T-cell (primary cell): Measurements from ENCODE around the gene ARMCX2. TPM values are rescaled to one million over a fixed set of nuclear protein-coding genes. Genes with fewer than 3 reads are reported as not detected.
"Not testable (repeated sequence)": the region's sequence is repeated elsewhere in the genome, so short reads cannot be mapped to it uniquely, and the experiment has no call there.

Experiments used
- ATAC-seq, 4 experiments: fragments of 200-7000 bp in 3 of 4; fragments of 150-1000 bp in 1 of 4; cut with Tn5 transposase; replicated peaks in 1 of 4; 1 replicate in 3 of 4; 2 replicates in 1 of 4; pipeline ENCODE4 v1.10.0; 2021; ENCODE audit warnings: moderate library complexity in 3 of 4, mild to moderate bottlenecking in 2 of 4, moderate number of reproducible peaks in 1 of 4
- CTCF ChIA-PET, 2 donors: fragments of 300-600 bp; sonication (Branson Sonifier 250); formaldehyde crosslinking; loops; one replicate each; lab custom pipeline; 2022; ENCODE audit warnings: antibody characterized with exemption in 2 of 2; lab: Charles Lee
- POLR2A ChIA-PET, 2 donors: fragments of 300-600 bp; sonication (Branson Sonifier 250); formaldehyde crosslinking; loops; one replicate each; lab custom pipeline; 2022; ENCODE audit warnings: antibody characterized with exemption in 2 of 2; lab: Charles Lee
- DNase-seq, 35 experiments: peaks; one replicate each; pipeline versions ENCODE4 v3.0.0 to v3.0.0-alpha.2; 2013 to 2023
- H3K27ac ChIP-seq: one replicate; pipeline ENCODE4 v1.5.1; 2013; ENCODE audit warnings: low read length
- H3K27me3 ChIP-seq, 2 experiments: replicated peaks in 1 of 2; 1 replicate in 1 of 2; 2 replicates in 1 of 2; pipeline versions ENCODE4 v1.6.1 to v1.7.0; 2013; ENCODE audit warnings: low read length in 1 of 2, mixed read lengths in 1 of 2; ENCODE audit not compliant: control insufficient read depth in 2 of 2, insufficient read depth in 2 of 2; ENCODE audit errors: extremely low read depth in 1 of 2
- H3K36me3 ChIP-seq, 2 donors: 1 replicate in 1 of 2; 2 replicates in 1 of 2; pipeline versions ENCODE4 v1.6.1 to v1.7.0; 2013; ENCODE audit warnings: low read length in 1 of 2; ENCODE audit not compliant: control insufficient read depth in 2 of 2, insufficient read depth in 1 of 2; ENCODE audit errors: extremely low read depth in 1 of 2
- H3K4me1 ChIP-seq, 2 experiments: 1 replicate in 1 of 2; 2 replicates in 1 of 2; pipeline versions ENCODE4 v1.6.1 to v1.7.0; 2013; ENCODE audit warnings: low read length in 2 of 2, mixed read lengths in 1 of 2; ENCODE audit not compliant: insufficient read depth in 2 of 2, control insufficient read depth in 1 of 2; ENCODE audit errors: extremely low read depth in 1 of 2
- H3K4me3 ChIP-seq, 2 donors: 1 replicate in 1 of 2; 2 replicates in 1 of 2; pipeline versions ENCODE4 v1.5.1 to v1.7.0; 2013; ENCODE audit warnings: mild to moderate bottlenecking in 2 of 2, low read length in 1 of 2, moderate library complexity in 1 of 2; ENCODE audit not compliant: control insufficient read depth in 1 of 2; ENCODE audit errors: extremely low read depth in 1 of 2
- H3K9me3 ChIP-seq: 2 replicates; pipeline ENCODE4 v1.7.0; 2013
- H3K27ac Mint-ChIP-seq, 2 donors: one replicate each; pipeline ENCODE4 v1.8.0; 2020 to 2021; ENCODE audit warnings: mild to moderate bottlenecking in 2 of 2, mixed read lengths in 2 of 2
- H3K27me3 Mint-ChIP-seq, 2 donors: one replicate each; pipeline ENCODE4 v1.8.0; 2021 to 2022; ENCODE audit warnings: mixed read lengths in 2 of 2
- H3K36me3 Mint-ChIP-seq: one replicate; pipeline ENCODE4 v1.8.0; 2021; ENCODE audit warnings: mixed read lengths
- H3K4me1 Mint-ChIP-seq, 3 donors: one replicate each; pipeline ENCODE4 v1.8.0; 2020 to 2022; ENCODE audit warnings: mixed read lengths in 3 of 3, mild to moderate bottlenecking in 1 of 3
- H3K4me3 Mint-ChIP-seq, 3 donors: one replicate each; pipeline ENCODE4 v1.8.0; 2020 to 2022; ENCODE audit warnings: mild to moderate bottlenecking in 3 of 3, mixed read lengths in 3 of 3, moderate library complexity in 3 of 3
- H3K9me3 Mint-ChIP-seq, 3 donors: one replicate each; pipeline ENCODE4 v1.8.0; 2020 to 2022; ENCODE audit warnings: mixed read lengths in 3 of 3
- WGBS: methylation state at CpG from one replicate; pipeline ENCODE4 v1.1.5; 2013; ENCODE audit warnings: missing lambda C conversion rate; ENCODE audit not compliant: insufficient coverage; 5-methylcytosine and 5-hydroxymethylcytosine counted together
- total RNA-seq, 35 experiments: library from RNA in 6 of 35; stranded (reverse) in 6 of 35; fragments of 120-200 nt in 1 of 35; gene quantifications; one replicate each; pipeline versions ENCODE4 v1.2.1 to v1.2.4 and lab custom pipeline; 2013 to 2026

ARMCX2 gene
- total RNA-seq, 5 donors from 2014 or later (not counting 1 experiment from before 2014, with no cell fraction given) = 2.9 to 8.9 (median 6.6) TPM

DNA sequence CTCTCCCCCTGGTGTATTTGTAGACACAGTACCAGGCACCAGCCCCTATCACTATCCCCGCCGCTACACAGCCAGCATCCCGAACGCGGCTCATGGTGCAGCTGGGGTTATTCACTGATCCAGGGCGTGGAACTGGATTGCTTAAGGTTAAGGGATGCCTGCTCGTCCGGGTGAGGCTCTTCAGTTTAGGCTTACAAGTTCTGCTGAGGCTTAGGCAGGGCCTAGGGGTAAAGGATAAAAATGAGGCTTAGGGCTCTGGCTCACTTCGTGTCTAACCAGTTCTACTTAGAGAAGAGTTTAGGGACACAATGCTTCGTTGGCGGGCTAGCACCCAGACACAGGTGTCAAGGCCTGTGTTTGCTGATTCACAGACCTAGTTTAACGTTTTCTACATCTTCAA lies 2.2 kb downstream of the ARMCX2 start:
- Histone ChIP-seq H3K27ac (no peak overlapping the region), H3K4me3 (no peak overlapping the region), H3K4me1 (peaks cover 0 to 13% of the 10 kb centered on the region in 2 experiments), H3K27me3 (peaks cover 0 to 5% of the 10 kb centered on the region in 2 experiments), H3K9me3 (no peaks in the 10 kb centered on the region), H3K36me3 (no peaks in the 10 kb centered on the region)
- Mint-ChIP-seq H3K4me3 (peak overlapping the region in 2 of 3 donors; percentile 21 to 84), H3K4me1 (peaks cover 10 to 28% (median 19%) of the 10 kb centered on the region in 3 donors), H3K9me3 (no peaks in the 10 kb centered on the region), H3K27ac (no peak overlapping the region), H3K36me3 (no peaks in the 10 kb centered on the region), H3K27me3 (peaks cover 3 to 10% of the 10 kb centered on the region in 2 donors)
- ChIA-PET CTCF (no interaction called here), POLR2A (no interaction called here)
- DNase-seq = no peak
- 97% methylated on average over 6 of the region's 12 CpGs for WGBS
- no peak for ATAC-seq

DNA sequence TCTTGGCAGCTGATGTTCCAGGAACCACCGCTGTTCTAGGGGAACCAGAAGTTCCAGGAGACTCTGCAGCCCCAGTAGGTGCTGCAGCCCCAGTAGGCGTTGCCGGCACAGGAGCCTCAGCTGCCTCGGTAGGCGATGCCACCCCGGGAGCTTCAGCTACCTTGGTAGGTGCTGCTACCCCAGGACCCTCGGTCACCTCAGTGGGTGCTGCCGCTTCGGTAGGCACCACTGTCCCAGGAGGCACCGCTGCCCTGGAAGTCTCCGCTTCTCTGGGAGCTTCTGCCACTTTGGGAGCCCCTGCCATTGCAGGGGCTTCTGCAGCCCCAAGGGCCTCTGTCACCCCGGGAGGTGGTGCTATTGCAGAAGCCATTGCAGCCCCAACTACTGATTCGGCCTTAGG lies 2.8 kb downstream of the ARMCX2 start:
- peaks cover 0 to 13% of the 10 kb centered on the region in 2 experiments for H3K4me1 ChIP-seq
- H3K27ac ChIP-seq = no peak overlapping the region
- no peaks in the 10 kb centered on the region for H3K9me3 ChIP-seq
- H3K4me3 ChIP-seq = no peak overlapping the region
- Mint-ChIP-seq H3K36me3 (no peaks in the 10 kb centered on the region), H3K9me3 (no peaks in the 10 kb centered on the region), H3K27me3 (peaks cover 3 to 9% of the 10 kb centered on the region in 2 donors), H3K27ac (no peak overlapping the region), H3K4me3 (no peak overlapping the region), H3K4me1 (peaks cover 10 to 28% (median 19%) of the 10 kb centered on the region in 3 donors)
- CTCF ChIA-PET = no interaction called here
- POLR2A ChIA-PET = no interaction called here
- peaks cover 0 to 5% of the 10 kb centered on the region in 2 experiments for H3K27me3 ChIP-seq
- no peak for ATAC-seq
- no peaks in the 10 kb centered on the region for H3K36me3 ChIP-seq
- 95% methylated on average over 11 of the region's 13 CpGs for WGBS
- DNase-seq = no peak

DNA sequence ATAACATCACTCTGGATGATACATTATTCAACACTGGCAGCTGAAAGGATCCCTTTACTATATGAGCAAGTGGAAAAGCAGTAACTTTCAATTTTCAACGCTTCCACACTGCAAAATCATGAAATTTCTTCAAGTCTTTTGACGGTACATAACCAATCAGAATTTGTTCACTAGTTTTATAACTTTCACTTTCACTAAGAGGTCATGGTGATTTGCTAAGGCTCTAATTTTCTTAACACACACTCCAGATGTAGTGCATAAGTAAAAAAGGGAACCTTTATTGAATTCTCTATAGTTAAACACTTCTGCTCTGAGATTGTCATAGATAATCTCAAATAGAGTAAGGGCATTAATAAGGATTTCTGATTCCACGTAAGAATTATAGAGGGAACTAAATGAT lies 4.1 kb downstream of the ARMCX2 start:
- Mint-ChIP-seq H3K9me3 (no peaks in the 10 kb centered on the region), H3K27ac (peak overlapping the region; percentile 6 to 71), H3K27me3 (peaks cover 3 to 4% of the 10 kb centered on the region in 2 donors), H3K36me3 (no peaks in the 10 kb centered on the region), H3K4me3 (peak overlapping the region; percentile 22 to 51 (median 44)), H3K4me1 (peaks cover 10 to 28% (median 19%) of the 10 kb centered on the region in 3 donors)
- WGBS = no CpG with 5 or more reads among the region's 3 CpGs
- Histone ChIP-seq H3K4me3 (no peak overlapping the region), H3K4me1 (peaks cover 0 to 13% of the 10 kb centered on the region in 2 experiments), H3K27me3 (peaks cover 0 to 5% of the 10 kb centered on the region in 2 experiments), H3K36me3 (no peaks in the 10 kb centered on the region), H3K27ac (peak overlapping the region; percentile 41), H3K9me3 (no peaks in the 10 kb centered on the region)
- ChIA-PET CTCF (no interaction called here), POLR2A (no interaction called here)
- DNase-seq (no peak), ATAC-seq (peak in 1 of 4 experiments; percentile 39)

DNA sequence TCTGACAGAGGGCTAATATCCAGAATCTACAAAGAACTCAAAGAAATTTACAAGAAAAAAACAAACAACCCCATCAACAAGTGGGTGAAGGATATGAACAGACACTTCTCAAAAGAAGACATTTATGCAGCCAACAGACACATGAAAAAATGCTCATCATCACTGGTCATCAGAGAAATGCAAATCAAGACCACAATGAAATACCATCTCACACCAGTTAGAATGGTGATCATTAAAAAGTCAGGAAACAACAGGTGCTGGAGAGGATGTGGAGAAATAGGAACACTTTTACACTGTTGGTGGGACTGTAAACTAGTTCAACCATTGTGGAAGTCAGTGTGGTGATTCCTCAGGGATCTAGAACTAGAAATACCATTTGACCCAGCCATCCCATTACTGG lies 11.9 kb downstream of the ARMCX2 start:
- H3K9me3 Mint-ChIP-seq, H3K27me3 Mint-ChIP-seq, H3K4me3 Mint-ChIP-seq, H3K9me3 ChIP-seq, H3K4me1 ChIP-seq, H3K27ac Mint-ChIP-seq, H3K4me1 Mint-ChIP-seq, CTCF ChIA-PET, DNase-seq, H3K36me3 ChIP-seq, POLR2A ChIA-PET, H3K36me3 Mint-ChIP-seq, ATAC-seq, H3K27me3 ChIP-seq, H3K27ac ChIP-seq, H3K4me3 ChIP-seq: not testable (repeated sequence)

DNA sequence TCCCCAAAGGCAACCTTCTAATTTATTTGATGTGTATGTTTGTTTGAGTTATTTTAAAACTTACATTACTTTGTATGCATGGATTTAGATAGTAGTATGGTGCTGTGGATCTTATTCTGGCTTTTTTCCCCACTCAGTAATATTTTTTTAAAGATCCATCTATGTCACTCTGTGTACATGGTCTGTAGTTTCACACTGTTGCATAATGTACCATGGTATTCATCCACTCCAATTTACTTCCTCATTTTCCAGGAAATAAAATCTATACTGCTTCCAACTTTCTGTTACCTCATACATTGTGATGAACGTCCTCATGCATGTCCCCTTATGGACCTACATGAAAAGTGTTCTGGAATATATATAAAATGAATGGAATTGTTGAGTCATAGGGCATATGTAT lies 17.6 kb downstream of the ARMCX2 start:
- DNase-seq = no peak
- ChIA-PET POLR2A (no interaction called here), CTCF (no interaction called here)
- Histone ChIP-seq H3K27ac (no peak overlapping the region), H3K9me3 (no peaks in the 10 kb centered on the region), H3K4me1 (no peaks in the 10 kb centered on the region), H3K27me3 (no peaks in the 10 kb centered on the region), H3K36me3 (no peaks in the 10 kb centered on the region), H3K4me3 (no peak overlapping the region)
- Mint-ChIP-seq H3K36me3 (peaks cover 4% of the 10 kb centered on the region), H3K4me1 (no peaks in the 10 kb centered on the region), H3K9me3 (no peaks in the 10 kb centered on the region), H3K27ac (no peak overlapping the region), H3K4me3 (no peak overlapping the region), H3K27me3 (peaks cover 0 to 6% of the 10 kb centered on the region in 2 donors)
- ATAC-seq = no peak
- WGBS = no CpG with 5 or more reads among the region's 1 CpG

DNA sequence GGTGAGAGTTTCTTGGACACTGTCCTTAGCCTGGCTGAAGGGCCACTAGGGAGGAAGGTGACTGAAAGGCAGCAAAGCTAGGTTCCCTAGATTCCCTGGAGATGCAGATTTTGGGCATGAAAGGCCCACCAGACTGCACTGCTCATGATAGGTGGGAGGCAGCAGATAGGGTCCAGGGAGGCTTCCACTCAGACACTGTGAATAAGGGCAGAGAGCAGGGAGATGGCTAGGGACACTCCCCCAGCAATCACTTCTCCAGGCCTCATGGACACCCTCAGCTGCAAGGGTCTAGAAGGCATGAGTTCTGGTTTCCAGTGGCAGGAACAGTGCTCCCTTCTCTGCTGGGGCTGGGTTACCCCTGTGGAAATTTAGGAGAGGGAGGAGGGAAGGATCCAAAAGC lies 20.1 kb downstream of the ARMCX2 start:
- POLR2A ChIA-PET = no interaction called here
- Mint-ChIP-seq H3K9me3 (no peaks in the 10 kb centered on the region), H3K36me3 (peaks cover 4% of the 10 kb centered on the region), H3K27me3 (peaks cover 0 to 3% of the 10 kb centered on the region in 2 donors), H3K27ac (no peak overlapping the region), H3K4me1 (no peaks in the 10 kb centered on the region), H3K4me3 (no peak overlapping the region)
- no peak overlapping the region for H3K27ac ChIP-seq
- no peaks in the 10 kb centered on the region for H3K27me3 ChIP-seq
- H3K4me1 ChIP-seq = no peaks in the 10 kb centered on the region
- no peaks in the 10 kb centered on the region for H3K9me3 ChIP-seq
- ATAC-seq (no peak), DNase-seq (no peak)
- H3K4me3 ChIP-seq = no peak overlapping the region
- H3K36me3 ChIP-seq = no peaks in the 10 kb centered on the region
- CTCF ChIA-PET = no interaction called here

DNA sequence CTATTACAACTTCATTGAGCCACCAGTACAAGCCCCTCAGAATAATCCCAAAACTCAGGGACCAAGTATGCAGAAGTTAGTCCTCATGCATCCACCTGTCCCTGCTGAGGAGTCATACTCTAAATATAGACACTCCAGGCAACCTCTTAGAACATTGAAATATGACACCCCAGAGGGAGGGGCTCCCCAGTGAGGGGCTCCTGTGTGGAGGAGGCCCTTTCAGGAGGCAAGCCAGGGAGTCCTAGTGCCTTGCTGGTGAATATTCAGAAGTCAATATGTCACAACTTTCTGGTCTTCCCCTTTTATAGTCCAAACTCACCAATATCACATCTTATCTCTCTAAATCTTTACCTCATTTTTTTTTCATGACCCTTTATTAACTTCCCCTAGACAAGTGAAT lies 40.3 kb downstream of the ARMCX2 start:
- Mint-ChIP-seq H3K36me3 (peaks cover 7% of the 10 kb centered on the region), H3K4me3 (no peak overlapping the region), H3K4me1 (peaks cover 24 to 33% (median 25%) of the 10 kb centered on the region in 3 donors), H3K9me3 (no peaks in the 10 kb centered on the region), H3K27me3 (peaks cover 0 to 11% of the 10 kb centered on the region in 2 donors), H3K27ac (no peak overlapping the region)
- ChIA-PET CTCF (no interaction called here), POLR2A (no interaction called here)
- Histone ChIP-seq H3K27ac (no peak overlapping the region), H3K4me1 (peaks cover 0 to 26% of the 10 kb centered on the region in 2 experiments), H3K27me3 (no peaks in the 10 kb centered on the region), H3K36me3 (no peaks in the 10 kb centered on the region), H3K4me3 (no peak overlapping the region), H3K9me3 (no peaks in the 10 kb centered on the region)
- no peak for DNase-seq
- no peak for ATAC-seq
